Measurements from ENCODE around the gene SPATA19. TPM values are rescaled to one million over a fixed set of nuclear protein-coding genes. Genes with fewer than 3 reads are reported as not detected.
"Not testable (repeated sequence)": the region's sequence is repeated elsewhere in the genome, so short reads cannot be mapped to it uniquely, and the experiment has no call there.

Gene SPATA19
- total and polyA plus RNA-seq, 4 experiments from 2014 or later: not detected

- H3K27ac Mint-ChIP-seq; H3K4me3 Mint-ChIP-seq; POLR2A ChIA-PET (ENCODE audit: partially characterized antibody); H3K27me3 ChIP-seq (ENCODE audit: insufficient read depth, low read length); CTCF ChIA-PET (ENCODE audit: partially characterized antibody); H3K9me3 ChIP-seq (ENCODE audit: control insufficient read depth in 1 of 2, low read length in 2 of 2); DNase-seq; H3K36me3 ChIP-seq (ENCODE audit: insufficient read depth, low read length); H3K36me3 Mint-ChIP-seq; H3K9me3 Mint-ChIP-seq; H3K4me1 Mint-ChIP-seq; H3K27ac ChIP-seq (ENCODE audit: low read depth, low read length); intact Hi-C loops (cut with micrococcal nuclease); H3K4me1 ChIP-seq (ENCODE audit: insufficient read depth, low read length); H3K4me3 ChIP-seq (ENCODE audit: low read length in 2 of 2): not testable (repeated sequence)
- peaks cover 14 to 46% of the 10 kb centered on the region in 2 donors for H3K27me3 Mint-ChIP-seq
These were observed 9.1 kb upstream of the SPATA19 start for GRCh38 chr11:133854330-133854960.

GRCh38 chr11:133844217-133844616 is 1.1 kb downstream of the SPATA19 start:
- Histone ChIP-seq H3K36me3 (ENCODE audit: insufficient read depth, low read length) (no peaks in the 10 kb centered on the region), H3K4me3 (ENCODE audit: low read length in 2 of 2) (no peak overlapping the region), H3K27ac (ENCODE audit: low read depth, low read length) (no peak overlapping the region), H3K9me3 (ENCODE audit: control insufficient read depth in 1 of 2, low read length in 2 of 2) (no peaks in the 10 kb centered on the region), H3K27me3 (ENCODE audit: insufficient read depth, low read length) (no peaks in the 10 kb centered on the region), H3K4me1 (ENCODE audit: insufficient read depth, low read length) (no peaks in the 10 kb centered on the region)
- Mint-ChIP-seq H3K4me3 (no peak overlapping the region), H3K9me3 (peaks cover 0 to 5% (median 0%) of the 10 kb centered on the region in 8 donors), H3K27me3 (peaks cover 2 to 6% of the 10 kb centered on the region in 2 donors), H3K4me1 (peaks cover 0 to 2% (median 0%) of the 10 kb centered on the region in 4 donors), H3K27ac (no peak overlapping the region), H3K36me3 (no peaks in the 10 kb centered on the region)
- POLR2A ChIA-PET (ENCODE audit: partially characterized antibody): no interaction called here
- CTCF ChIA-PET (ENCODE audit: partially characterized antibody): no interaction called here
- intact Hi-C loops (cut with micrococcal nuclease): no loop called here
- no peak for DNase-seq

DNA sequence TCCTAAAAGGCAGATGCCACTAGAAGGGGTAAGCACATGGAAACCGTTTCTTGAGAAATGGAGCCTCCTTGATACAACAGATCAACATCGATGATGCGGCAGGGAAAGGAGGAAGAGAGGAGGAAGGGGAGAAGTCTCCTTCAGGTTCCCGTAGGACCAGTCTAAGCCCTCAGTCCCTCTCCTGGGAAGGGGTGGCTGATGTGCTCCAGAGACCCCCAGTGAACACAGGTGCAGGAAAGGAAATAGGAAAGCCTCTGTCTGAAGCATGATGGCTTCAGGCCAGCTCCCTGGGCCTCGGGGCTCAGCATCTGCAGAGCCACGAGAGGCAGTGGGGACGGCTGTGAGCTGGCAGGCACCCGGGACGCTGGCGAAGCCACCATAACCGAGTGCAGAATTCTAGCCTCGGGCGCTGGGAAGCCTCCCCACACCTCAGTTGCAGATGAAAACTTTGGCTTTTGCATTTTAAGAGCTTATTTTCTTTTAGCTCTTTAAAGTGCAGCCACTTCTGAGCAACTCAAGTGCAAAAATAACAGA is 1.8 kb downstream of the SPATA19 start:
- Mint-ChIP-seq H3K27ac (no peak overlapping the region), H3K27me3 (peaks cover 2 to 6% of the 10 kb centered on the region in 2 donors), H3K4me3 (no peak overlapping the region), H3K4me1 (peaks cover 0 to 2% (median 0%) of the 10 kb centered on the region in 4 donors), H3K36me3 (no peaks in the 10 kb centered on the region), H3K9me3 (peaks cover 0 to 5% (median 0%) of the 10 kb centered on the region in 8 donors)
- intact Hi-C loops (cut with micrococcal nuclease): no loop called here
- ChIA-PET CTCF (ENCODE audit: partially characterized antibody) (no interaction called here), POLR2A (ENCODE audit: partially characterized antibody) (no interaction called here)
- H3K36me3 ChIP-seq (ENCODE audit: insufficient read depth, low read length): no peaks in the 10 kb centered on the region
- no peaks in the 10 kb centered on the region for H3K4me1 ChIP-seq (ENCODE audit: insufficient read depth, low read length)
- no peak overlapping the region for H3K4me3 ChIP-seq (ENCODE audit: low read length in 2 of 2)
- DNase-seq: no peak
- H3K27ac ChIP-seq (ENCODE audit: low read depth, low read length): no peak overlapping the region
- H3K9me3 ChIP-seq (ENCODE audit: control insufficient read depth in 1 of 2, low read length in 2 of 2): no peaks in the 10 kb centered on the region
- no peaks in the 10 kb centered on the region for H3K27me3 ChIP-seq (ENCODE audit: insufficient read depth, low read length)

DNA sequence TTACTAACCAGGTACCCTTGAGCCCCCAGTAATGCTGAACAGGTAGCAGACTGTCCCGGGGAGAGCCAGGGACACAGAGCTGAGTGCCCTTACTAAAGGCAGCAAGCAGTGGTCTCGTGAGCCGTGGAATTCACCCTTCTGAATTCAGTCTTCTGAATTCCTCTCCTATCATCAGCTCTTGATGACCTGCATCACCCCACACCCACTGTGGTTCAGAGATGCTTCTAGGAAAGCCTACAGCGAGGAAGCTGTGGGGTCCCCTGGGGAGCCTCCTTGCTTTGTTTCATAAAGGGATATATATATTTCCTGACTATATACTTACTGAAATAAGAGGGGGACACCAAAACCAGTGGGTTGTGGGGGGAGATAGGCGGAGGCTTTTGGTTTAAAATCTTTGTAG is 2.6 kb downstream of the SPATA19 start:
- DNase-seq: no peak
- Mint-ChIP-seq H3K27me3 (peaks cover 3 to 6% of the 10 kb centered on the region in 2 donors), H3K9me3 (peaks cover 0 to 4% (median 0%) of the 10 kb centered on the region in 8 donors), H3K4me3 (no peak overlapping the region), H3K36me3 (no peaks in the 10 kb centered on the region), H3K27ac (no peak overlapping the region), H3K4me1 (peaks cover 0 to 2% (median 0%) of the 10 kb centered on the region in 4 donors)
- H3K4me1 ChIP-seq (ENCODE audit: insufficient read depth, low read length): no peaks in the 10 kb centered on the region
- H3K9me3 ChIP-seq (ENCODE audit: control insufficient read depth in 1 of 2, low read length in 2 of 2): no peaks in the 10 kb centered on the region
- POLR2A ChIA-PET (ENCODE audit: partially characterized antibody): no interaction called here
- intact Hi-C loops (cut with micrococcal nuclease): no loop called here
- H3K27ac ChIP-seq (ENCODE audit: low read depth, low read length): no peak overlapping the region
- no peaks in the 10 kb centered on the region for H3K27me3 ChIP-seq (ENCODE audit: insufficient read depth, low read length)
- CTCF ChIA-PET (ENCODE audit: partially characterized antibody): no interaction called here
- no peaks in the 10 kb centered on the region for H3K36me3 ChIP-seq (ENCODE audit: insufficient read depth, low read length)
- H3K4me3 ChIP-seq (ENCODE audit: low read length in 2 of 2): no peak overlapping the region

GRCh38 chr11:133842053-133842452 is 3.3 kb downstream of the SPATA19 start:
- ChIA-PET CTCF (ENCODE audit: partially characterized antibody) (no interaction called here), POLR2A (ENCODE audit: partially characterized antibody) (no interaction called here)
- Mint-ChIP-seq H3K36me3 (no peaks in the 10 kb centered on the region), H3K4me1 (peaks cover 0 to 2% (median 0%) of the 10 kb centered on the region in 4 donors), H3K4me3 (no peak overlapping the region), H3K27me3 (peaks cover 4 to 7% of the 10 kb centered on the region in 2 donors), H3K9me3 (peaks cover 0 to 2% (median 0%) of the 10 kb centered on the region in 8 donors), H3K27ac (no peak overlapping the region)
- no peak overlapping the region for H3K4me3 ChIP-seq (ENCODE audit: low read length in 2 of 2)
- no peaks in the 10 kb centered on the region for H3K27me3 ChIP-seq (ENCODE audit: insufficient read depth, low read length)
- H3K4me1 ChIP-seq (ENCODE audit: insufficient read depth, low read length): no peaks in the 10 kb centered on the region
- no peak for DNase-seq
- no peak overlapping the region for H3K27ac ChIP-seq (ENCODE audit: low read depth, low read length)
- H3K36me3 ChIP-seq (ENCODE audit: insufficient read depth, low read length): no peaks in the 10 kb centered on the region
- intact Hi-C loops (cut with micrococcal nuclease): no loop called here
- H3K9me3 ChIP-seq (ENCODE audit: control insufficient read depth in 1 of 2, low read length in 2 of 2): no peaks in the 10 kb centered on the region

- H3K4me3 Mint-ChIP-seq: no peak overlapping the region
- Histone ChIP-seq H3K4me3 (ENCODE audit: low read length in 2 of 2) (no peak overlapping the region), H3K27ac (ENCODE audit: low read depth, low read length) (no peak overlapping the region), H3K36me3 (ENCODE audit: insufficient read depth, low read length) (no peaks in the 10 kb centered on the region), H3K9me3 (ENCODE audit: control insufficient read depth in 1 of 2, low read length in 2 of 2) (no peaks in the 10 kb centered on the region), H3K4me1 (ENCODE audit: insufficient read depth, low read length) (no peaks in the 10 kb centered on the region), H3K27me3 (ENCODE audit: insufficient read depth, low read length) (no peaks in the 10 kb centered on the region)
- ChIA-PET CTCF (ENCODE audit: partially characterized antibody) (no interaction called here), POLR2A (ENCODE audit: partially characterized antibody) (no interaction called here)
- H3K4me1 Mint-ChIP-seq: peaks cover 0 to 2% (median 0%) of the 10 kb centered on the region in 4 donors
- H3K36me3 Mint-ChIP-seq: no peaks in the 10 kb centered on the region
- DNase-seq: no peak
- intact Hi-C loops (cut with micrococcal nuclease): no loop called here
- peaks cover 4 to 8% of the 10 kb centered on the region in 2 donors for H3K27me3 Mint-ChIP-seq
- peaks cover 0 to 2% (median 0%) of the 10 kb centered on the region in 8 donors for H3K9me3 Mint-ChIP-seq
- no peak overlapping the region for H3K27ac Mint-ChIP-seq
These were observed 3.9 kb downstream of the SPATA19 start for GRCh38 chr11:133841279-133842043.

DNA sequence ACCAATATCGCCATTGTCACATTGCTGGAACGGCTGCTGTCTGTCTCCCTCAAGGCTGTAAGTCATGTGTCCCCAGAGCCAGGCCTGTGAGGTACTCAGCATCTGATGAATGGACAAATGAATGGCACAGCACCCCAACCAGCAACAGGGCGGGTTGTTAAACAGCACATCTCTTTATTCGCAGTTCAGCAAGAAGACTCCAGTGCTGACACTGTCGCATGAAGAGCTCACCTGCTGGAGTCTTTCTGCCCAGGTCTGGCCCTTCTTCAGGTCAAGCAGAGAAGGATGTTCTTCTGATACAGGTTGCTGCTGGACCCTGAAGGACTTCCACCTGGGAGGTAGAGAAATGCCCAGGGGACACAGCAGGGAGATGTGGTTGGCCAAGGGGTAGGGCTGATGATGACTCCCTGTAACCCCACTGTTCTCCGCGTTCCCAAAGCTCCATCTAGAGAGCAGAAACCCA is 4.8 kb downstream of the SPATA19 start:
- intact Hi-C loops (cut with micrococcal nuclease): no loop called here

More for the DNA sequence above, 4.8 kb downstream of the SPATA19 start:
- H3K27me3 Mint-ChIP-seq: peaks cover 4 to 8% of the 10 kb centered on the region in 2 donors
- peaks cover 0 to 2% (median under 1%) of the 10 kb centered on the region in 4 donors for H3K4me1 Mint-ChIP-seq
- H3K4me1 ChIP-seq (ENCODE audit: insufficient read depth, low read length): no peaks in the 10 kb centered on the region
- H3K9me3 ChIP-seq (ENCODE audit: control insufficient read depth in 1 of 2, low read length in 2 of 2): no peaks in the 10 kb centered on the region
- no peaks in the 10 kb centered on the region for H3K27me3 ChIP-seq (ENCODE audit: insufficient read depth, low read length)
- no peaks in the 10 kb centered on the region for H3K36me3 Mint-ChIP-seq
- no peak overlapping the region for H3K27ac ChIP-seq (ENCODE audit: low read depth, low read length)
- H3K4me3 ChIP-seq (ENCODE audit: low read length in 2 of 2): no peak overlapping the region
- H3K9me3 Mint-ChIP-seq: peaks cover 0 to 2% (median 0%) of the 10 kb centered on the region in 8 donors
- H3K27ac Mint-ChIP-seq: no peak overlapping the region
- ChIA-PET POLR2A (ENCODE audit: partially characterized antibody) (no interaction called here), CTCF (ENCODE audit: partially characterized antibody) (no interaction called here)
- H3K36me3 ChIP-seq (ENCODE audit: insufficient read depth, low read length): no peaks in the 10 kb centered on the region
- DNase-seq: no peak
- H3K4me3 Mint-ChIP-seq: no peak overlapping the region

Data from CD4-positive, alpha-beta memory T cell (primary cell).